Tongue (tissue), 2 donors: Measurements from ENCODE around the gene CADPS. TPM values are rescaled to one million over a fixed set of nuclear protein-coding genes. Genes with fewer than 3 reads are reported as not detected.

ENCODE experiments used
- DNase-seq: peaks from one replicate; pipeline ENCODE4 v3.0.0-alpha.2; 2015
- total RNA-seq: library from RNA; depleted of rRNA; stranded (reverse); fragments of >200 nt; gene quantifications from one replicate; pipeline ENCODE4 v1.2.3, GENCODE V29; 2014

Gene CADPS
- total RNA-seq, 1 donor from 2014 or later = 13.3 TPM

DNA sequence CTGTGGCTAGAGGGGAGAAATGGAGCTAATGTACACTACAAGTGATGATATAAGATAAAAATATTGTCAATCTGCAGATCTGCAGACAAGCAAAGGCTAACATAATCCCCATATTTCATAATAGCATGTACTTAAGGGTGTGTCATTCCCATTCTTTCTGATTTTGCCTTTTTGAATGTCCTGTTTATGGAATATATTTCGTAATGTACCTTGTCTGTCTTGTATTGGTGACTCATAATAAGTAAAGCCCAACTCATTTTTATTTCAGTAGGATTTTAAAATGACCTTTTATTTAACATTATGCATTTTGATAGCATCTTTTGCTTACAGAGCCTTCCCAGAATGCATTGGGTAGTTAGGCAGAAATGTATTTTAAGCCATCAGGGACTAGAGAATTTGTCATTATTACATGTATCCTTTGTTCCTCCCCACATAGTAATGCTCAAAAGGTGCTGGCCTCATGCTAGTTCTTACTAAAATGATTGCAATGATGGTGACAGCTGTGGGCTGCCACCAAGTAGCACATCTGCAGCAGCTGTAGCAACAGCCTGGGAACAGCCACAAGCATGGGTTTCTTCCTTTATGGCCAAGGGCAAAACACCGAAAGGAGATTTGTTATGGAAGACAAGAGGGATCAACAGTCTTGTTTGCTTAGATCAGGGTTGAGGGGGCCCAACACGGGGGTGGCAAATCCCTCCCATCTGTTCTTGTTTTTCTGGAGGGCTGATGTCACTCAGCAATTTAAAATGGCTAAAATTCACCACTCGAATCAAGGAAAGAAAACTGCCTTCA is 188.5 kb downstream of the CADPS start:
- DNase-seq = peak; percentile 70

DNA sequence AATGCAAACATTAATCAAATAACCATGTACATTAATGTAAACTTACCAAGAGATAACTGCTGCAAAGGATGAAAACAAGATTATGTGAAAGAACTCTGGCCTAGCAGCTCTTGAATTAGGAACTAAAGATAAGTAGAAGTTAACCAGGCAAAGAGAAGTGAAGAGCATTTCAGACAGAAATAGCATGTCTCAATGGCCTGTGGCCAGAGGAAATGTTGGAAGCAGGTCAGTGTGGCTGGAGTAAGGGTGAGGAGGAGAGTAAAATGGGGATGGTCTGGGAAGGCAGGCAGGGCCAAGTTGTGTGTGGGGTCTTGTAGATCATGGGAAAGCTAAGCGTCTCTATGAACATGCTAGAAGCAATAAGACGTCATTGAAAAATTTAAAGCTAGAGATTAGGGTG is 192.4 kb downstream of the CADPS start:
- no peak for DNase-seq

DNA sequence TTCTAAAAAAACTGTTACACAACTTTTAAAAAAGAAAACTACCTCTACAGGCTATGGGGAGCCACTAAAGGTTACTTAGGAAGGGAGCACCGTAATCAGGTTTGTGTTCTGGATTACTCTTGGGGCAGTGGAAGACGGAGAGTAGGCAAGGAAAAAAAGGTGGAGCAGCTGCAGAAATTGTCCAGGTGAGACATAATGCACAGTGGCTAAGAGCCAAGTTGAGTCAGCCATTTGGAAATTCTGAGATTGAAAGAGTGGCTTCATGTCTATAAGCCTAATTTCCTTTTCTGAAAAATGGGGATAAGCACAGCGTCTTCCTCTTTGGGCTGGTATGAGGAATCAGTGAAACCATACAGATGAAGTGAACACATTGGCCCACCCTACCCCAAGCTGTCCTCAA is 195.2 kb downstream of the CADPS start:
- DNase-seq = no peak

DNA sequence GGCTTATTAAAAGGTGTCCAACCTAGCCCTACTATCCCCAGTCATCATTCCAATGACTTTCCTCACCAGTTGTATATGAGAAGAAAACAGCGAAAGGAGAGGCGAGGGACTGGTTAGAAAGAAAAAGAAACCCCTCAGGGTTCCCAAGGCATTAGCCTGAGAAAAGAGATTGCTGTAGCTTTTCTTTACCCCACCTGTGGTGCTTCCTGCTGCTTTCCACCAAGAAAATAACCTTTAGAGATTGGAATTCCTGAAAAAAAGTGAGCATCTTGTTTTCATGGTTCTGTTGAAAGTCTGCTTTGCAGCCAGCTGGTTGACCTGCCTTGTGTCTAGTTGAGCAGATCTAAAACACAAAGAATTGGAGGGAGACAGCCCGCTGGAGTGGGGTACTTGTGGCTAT is 196.4 kb downstream of the CADPS start:
- DNase-seq = no peak

DNA sequence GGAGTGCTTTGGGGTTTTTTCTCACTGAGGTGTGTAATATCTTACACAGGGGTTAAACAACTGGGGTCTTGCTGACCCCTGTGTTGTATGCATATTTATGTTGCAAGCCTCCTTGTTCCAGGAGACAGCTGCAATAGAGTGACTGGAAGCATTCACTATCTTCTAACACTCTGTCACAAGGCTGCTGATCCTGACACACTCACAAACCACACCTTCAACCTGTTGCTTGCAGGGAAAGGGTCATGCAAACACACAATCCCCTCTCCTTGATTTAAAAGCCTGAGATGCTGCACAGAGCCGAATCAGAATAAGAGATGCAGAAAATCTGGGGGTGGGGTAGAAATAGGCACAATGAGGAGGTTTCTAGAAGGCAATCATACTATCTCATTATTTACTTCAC is 197.3 kb downstream of the CADPS start:
- DNase-seq = no peak

DNA sequence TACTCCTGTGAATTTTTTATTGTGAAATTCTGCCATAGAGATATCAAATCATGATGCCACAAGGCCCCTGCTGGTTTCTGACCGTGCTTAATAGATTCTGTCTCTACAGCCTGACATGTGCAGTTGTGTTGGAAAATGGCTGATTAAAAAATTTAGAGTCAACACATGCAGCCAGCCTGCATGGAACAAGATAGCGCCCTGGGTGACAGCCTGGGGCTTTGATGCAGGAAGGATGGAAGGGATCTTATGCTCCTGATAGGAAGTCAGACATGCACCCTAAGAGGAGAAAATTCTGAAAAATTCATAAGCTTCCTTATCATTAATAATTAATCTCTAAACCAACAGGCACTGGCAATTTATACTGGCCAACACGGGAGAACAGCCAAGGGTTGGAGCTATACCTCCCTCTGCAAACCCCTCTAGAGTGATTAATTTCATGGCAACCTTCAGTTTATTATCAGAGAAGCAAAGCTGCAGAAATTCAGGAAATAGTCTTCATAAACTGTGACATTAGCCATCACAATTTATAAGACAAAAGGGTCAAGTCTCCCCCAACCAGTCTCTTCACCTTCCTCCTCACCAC is 198.4 kb downstream of the CADPS start:
- no peak for DNase-seq

DNA sequence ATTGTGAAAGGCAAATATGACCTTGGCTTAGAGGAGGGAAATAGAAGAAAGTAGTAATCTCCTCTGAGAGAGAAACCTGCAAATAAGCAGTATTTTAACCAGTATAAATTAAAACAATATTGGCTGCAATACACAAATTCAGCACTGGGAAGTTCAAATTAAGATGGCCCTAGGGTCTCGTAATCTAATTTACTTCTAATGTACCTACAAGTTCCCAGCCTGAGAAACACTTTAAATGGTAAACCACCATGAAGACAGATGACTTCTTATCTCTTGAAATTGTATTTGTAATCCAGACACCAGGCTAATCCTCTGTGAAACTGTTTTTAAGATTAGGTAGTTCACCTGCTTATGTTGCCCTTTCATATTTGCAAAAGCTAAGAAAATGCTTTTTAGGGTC is 199.7 kb downstream of the CADPS start:
- DNase-seq = no peak

DNA sequence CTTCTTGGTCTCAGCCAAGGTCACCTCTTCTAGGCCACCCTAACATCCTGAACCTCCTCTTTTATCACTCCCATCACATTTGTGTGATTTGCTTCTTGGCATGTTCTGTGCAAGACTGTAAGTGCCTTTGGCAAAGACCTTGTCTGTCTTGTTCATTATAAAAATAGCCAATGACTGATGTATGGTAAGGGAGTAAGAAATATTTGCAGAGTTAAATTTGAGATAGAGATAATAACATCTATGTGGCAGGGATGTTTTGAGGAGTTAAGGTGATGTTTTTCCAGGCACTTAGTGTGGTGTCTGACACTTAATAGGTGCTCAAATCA is 202.3 kb downstream of the CADPS start:
- DNase-seq = no peak

DNA sequence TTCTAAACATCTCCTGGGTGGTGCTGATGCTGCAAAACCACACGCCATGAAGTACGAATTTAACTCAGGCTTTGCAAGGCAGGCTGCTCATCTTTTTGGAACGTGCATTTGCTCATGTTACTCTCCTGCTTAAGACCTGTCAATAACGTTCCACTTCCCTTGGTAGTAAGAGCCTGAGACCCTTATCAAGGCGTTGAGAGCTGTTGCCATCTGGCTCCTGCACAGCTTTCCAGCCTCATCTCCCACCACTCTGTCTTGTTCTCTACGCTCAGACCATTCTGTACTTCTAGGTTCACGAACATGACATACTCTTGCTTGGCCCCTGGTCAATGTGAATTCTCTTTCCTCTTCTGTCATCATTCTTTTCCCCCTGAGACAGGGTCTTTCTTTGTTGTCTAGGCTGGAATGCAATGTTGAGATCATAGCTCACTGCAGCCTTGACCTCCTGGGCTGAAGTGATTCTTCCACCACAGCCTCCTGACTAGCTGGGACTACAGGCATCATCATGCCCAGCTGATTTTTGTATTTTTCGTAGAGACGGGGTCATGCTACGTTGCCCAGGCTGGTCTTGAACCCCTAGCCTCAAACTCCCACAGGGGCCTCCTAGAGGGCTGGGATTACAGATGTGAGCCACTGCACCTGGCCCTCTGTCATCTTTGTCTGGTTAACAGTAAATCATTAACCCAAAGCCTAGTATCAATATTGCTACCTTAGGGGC is 202.8 kb downstream of the CADPS start:
- DNase-seq = no peak

DNA sequence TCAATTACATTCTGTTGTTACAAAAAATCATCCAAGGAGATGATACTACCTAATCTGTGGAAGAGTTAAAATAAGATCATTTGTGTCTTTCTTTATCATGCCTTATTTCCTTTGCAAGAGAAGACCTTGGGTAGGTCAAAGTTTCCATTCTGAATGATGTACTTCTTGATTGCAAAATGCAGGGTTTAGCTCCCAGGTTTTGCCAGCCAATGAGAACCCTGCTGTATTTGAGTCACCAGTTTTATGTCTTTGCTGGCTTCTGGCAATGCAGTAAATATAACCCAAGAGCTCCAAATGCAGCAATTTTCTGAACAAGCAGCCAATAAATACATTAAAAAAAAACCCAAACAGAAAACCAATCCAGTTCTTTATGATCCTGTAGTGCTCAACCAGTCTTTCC is 204.9 kb downstream of the CADPS start:
- DNase-seq = no peak

DNA sequence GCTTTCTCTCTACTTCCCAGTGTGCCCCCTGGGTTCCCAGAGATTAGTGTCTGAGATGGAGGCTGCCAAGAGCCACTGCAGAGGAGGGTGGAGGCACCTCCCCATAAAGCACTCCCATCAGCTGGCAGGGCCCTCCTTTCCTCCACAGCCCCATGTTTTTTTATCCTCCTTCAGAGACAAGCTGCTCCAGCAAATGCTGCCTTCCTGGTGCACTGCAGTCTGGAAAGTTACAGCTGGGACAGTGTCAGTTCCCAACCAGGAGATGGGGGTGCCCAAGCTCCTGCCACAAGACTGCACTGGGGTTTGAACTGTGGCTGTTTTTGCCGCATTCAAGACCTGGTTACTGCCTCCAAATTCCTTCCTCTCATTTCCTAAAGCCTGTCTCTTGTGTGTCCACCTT is 206.1 kb downstream of the CADPS start:
- DNase-seq = peak; percentile 47

DNA sequence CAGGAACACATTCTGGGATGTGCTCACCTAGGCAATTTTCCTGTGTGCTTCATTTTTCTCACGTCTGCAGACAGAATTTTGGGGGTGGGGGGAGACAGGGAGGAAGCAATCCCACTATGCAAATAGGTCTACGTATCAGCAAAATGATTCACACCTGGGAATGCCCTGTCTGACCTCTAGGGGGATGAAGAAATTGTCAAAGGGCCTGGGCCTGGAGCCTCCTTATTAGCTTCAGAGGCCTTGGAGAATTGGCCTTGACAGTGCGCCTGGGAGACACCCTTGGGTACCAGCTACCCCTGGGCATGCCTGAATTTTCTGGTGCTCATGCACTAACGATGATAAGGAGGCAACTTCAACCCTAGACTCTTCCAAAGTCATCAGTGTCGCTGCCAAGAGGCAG is 207.5 kb downstream of the CADPS start:
- no peak for DNase-seq

DNA sequence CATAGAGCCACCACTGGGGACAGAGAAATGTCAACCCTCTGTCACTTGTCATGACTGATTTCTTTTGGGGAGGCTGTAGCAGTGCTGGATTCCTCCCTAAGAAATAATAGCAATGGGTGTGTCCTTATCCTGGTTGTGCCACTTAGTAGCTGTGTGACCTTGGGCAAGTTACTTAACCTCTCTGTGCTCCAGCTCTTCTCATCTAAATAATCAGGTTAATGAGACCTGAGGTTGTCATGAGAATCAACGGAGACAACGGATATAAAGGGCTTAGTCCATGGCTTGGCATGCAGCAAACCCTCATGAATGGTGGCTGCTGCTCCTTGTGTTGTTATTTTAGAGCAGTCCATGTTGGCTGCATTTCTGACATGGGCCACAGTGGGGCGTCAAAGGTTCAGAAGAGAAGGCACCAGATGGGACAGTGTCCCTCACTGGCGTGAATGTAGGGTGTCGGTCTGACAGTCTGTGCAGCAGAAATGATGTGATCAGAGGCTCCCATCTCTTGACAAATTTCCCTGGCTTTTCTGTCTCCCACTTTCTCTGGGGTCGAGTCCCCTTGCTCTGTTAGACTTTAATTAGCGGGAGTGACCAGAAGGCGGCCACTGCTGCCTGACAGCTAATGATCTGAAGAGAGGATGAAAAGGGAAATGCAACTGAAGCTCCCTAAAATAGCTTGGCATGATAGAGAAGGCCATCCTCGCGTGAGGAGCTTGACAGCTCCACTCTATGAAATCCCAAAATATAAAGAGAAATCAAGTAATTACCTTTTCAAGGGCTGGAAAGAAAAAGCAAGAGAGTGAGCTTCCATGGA is 209.4 kb downstream of the CADPS start:
- peak; percentile 87 for DNase-seq

DNA sequence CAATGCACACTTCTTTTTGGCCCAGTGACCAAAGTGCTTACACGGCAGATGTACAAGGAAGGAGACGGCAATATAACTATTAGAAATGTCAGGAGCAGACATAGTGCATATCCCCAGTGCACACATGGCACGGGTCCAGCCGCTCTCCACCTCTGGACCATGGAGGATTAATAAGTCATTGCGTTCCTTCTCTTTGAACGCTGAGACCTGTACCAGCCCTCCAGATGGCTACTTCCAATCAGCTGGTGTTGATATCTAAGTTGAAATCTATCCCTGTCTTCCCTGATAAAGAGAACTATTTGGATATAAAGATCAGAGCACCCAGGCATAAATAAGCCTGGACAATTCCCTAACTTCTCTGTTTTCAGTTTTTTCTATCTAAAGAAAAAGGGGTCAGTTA is 212.5 kb downstream of the CADPS start:
- DNase-seq = no peak

DNA sequence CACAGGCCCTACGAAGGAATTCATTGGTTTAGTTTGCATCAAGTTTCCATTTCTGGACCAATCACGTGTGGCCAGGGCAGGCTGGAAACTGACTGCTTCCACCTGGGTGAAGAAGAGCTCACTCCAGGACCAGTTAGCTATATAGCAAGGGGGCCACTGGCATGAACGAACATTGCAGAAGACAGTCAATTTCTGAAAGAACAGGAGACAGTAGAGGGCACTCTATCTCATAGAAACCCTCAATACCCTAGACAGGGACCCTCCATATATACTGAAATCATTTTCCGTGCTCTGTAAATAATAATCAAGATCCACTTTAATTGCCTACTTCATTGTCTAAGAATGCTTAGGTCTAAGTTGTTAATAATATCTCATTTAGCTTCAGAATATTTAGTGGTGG is 215.6 kb downstream of the CADPS start:
- no peak for DNase-seq

DNA sequence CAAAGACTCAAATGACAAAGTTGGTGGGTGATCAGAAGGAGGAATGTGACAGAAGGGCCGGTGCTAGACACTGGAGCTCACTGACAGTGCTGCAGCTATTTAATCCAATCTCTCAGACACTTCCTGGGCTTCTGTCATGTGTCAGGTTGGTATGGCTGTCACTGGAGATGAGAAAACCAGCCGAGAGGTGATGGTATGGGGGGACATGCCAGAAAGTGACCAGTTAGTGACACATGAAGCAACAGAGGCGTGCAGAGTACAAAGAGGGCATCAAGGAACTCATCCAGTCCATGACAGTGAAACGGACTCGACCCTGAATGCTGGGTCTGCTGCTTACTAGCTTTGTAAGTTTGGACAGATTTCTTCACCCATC is 219.5 kb downstream of the CADPS start:
- DNase-seq = no peak

DNA sequence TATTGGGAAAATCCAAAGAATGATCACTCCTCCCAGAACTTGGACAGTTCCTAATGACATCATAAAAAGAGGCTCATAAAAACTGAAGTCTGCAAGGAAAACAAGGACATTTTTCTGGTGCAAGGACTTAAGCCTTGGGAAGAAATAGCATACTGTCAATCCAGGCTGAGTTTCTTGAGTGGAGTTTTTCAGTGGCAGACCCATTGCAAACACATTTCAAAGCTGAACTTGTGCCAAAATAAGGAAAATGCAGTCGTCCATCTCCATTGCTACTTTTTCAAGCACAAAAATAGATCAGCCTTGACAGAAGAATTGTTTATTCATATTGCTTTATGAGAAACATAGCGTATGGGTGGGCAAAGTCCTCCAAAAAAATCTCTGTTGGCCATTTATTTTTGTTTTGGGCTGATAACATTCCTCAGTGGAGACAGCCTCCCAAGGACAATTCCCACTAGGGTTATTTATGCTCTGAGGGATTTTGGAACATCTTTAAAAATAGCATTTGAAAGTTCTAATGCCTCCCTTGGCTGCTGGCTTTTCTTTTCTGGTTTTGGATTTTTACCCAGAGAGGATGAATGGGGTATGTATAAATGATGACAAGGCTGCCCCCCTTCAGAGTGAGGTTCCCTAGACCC is 220.0 kb downstream of the CADPS start:
- no peak for DNase-seq

DNA sequence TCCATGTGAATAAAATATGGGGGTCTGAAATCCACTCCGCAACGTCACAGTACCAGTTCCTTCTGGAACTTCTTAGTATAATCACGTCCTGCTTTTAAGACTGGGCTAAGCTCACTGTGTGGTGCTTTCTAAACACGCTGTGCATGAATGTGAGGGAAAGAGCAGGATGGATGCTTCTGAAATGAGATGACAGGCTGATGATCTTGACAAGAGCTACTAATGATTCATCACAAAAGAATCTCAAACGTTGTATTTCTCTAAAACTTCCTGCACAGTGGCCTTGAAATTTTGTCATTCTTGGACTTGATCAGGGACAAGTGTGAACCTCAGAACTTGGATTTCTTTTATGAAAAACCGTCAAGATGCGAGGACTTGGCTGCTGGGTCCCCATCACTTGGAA is 221.4 kb downstream of the CADPS start:
- no peak for DNase-seq

DNA sequence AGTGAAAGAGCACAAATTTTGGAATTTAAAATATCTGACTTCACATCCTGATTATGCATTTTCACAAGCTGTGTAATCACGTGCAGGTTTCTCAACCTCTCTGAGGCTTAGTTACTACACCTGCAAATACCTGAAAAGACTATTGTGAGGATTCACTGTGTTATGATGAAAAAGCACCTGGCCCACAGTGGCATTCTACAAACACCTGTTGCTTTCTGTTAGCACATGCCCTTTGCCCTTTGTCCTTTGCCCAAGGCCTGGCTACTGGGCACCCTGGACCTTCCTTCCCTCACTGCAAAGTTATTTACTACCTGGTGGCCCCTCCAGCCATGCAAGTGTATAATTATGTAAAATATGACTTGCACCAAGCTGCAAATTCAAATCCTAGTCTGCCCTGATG is 227.5 kb downstream of the CADPS start:
- DNase-seq = no peak

DNA sequence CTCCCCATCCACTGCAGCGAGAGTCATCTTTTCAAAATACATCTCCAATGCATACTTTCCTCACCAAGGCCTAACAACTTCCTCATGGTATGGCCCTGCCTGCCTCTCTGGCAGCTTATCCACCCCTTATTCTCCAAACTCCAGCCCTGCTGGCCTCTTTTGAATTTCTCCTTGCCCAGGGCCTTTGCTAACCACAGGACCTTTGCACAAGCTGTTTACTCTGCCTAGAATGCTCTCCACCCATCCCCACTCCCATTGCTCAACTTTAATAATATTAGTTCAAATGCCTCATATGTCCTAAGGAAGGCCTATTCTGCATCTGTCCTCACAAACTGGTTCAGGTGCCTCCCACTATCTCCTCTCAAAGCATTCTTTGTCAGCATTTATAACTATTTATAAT is 230.7 kb downstream of the CADPS start:
- no peak for DNase-seq

DNA sequence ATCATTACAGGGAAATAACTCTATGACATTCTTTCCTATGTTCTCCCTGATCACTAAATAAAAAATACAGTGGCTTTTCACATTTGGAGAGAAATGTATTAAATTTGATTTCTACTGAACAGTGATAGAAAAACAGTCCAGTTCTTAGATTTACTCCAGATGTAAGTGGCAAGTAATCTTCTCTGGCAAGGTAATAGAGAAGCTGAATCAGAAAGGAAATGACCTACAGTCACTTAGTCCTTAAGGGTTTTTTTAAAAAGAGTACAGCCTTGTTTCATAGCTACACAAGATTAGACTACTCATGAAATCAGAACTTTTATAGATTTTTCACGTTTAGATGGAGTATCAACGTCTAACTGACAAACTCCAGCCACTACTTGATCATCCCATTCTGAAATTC is 236.9 kb downstream of the CADPS start:
- no peak for DNase-seq

DNA sequence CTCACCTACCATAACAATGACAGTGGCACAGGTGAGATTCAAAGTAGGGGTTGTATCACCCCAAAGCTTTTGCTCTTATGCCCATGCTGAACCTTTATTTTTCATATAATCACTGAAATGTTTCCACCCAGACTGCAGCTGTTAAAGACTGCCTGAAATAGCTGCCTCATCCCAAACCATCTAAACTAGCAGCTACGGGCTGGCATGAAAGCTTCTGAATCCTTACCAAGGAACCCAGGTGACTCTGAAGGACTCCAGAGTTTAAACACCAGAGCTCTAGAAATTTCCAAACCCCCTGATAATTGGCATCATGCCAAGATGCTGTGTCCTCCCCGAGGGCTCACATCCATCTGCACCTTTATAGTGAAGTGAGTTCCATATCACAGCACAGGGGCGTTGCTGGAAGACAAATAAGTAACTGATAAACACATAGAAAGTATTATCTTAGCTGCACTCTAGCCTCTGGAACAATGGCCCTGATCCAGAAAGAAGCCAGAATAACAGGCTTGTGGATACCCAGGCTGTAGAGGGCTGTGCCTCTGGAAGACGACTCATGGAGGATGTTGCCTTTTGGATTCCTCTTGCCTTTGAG is 238.9 kb downstream of the CADPS start:
- DNase-seq = no peak
